Prostate gland (tissue), 2 donors: Measurements from ENCODE around the gene LONP1.

Source experiments
- POLR2A ChIP-seq: fragments of 450-650 bp; IDR thresholded peaks from one replicate; pipeline ENCODE4 v1.6.1; 2016; ENCODE audit warnings: antibody characterized with exemption, mild to moderate bottlenecking
- POLR2AphosphoS5 ChIP-seq: sonication (generic); formaldehyde crosslinking; IDR thresholded peaks from one replicate; pipeline ENCODE4 v1.6.1; 2017; ENCODE audit warnings: antibody characterized with exemption
- TF ChIP-seq, protein P1 (sequence below), 4 experiments: fragments of 200-600 bp in 2 of 4; fragments of 450-650 bp in 2 of 4; sonication (generic) in 2 of 4; IDR thresholded peaks; 1 replicate in 3 of 4; 2 replicates in 1 of 4; pipeline ENCODE4 v1.5.1; 2016 to 2019; ENCODE audit warnings: antibody characterized with exemption in 4 of 4, mild to moderate bottlenecking in 2 of 4, moderate library complexity in 2 of 4

DNA sequence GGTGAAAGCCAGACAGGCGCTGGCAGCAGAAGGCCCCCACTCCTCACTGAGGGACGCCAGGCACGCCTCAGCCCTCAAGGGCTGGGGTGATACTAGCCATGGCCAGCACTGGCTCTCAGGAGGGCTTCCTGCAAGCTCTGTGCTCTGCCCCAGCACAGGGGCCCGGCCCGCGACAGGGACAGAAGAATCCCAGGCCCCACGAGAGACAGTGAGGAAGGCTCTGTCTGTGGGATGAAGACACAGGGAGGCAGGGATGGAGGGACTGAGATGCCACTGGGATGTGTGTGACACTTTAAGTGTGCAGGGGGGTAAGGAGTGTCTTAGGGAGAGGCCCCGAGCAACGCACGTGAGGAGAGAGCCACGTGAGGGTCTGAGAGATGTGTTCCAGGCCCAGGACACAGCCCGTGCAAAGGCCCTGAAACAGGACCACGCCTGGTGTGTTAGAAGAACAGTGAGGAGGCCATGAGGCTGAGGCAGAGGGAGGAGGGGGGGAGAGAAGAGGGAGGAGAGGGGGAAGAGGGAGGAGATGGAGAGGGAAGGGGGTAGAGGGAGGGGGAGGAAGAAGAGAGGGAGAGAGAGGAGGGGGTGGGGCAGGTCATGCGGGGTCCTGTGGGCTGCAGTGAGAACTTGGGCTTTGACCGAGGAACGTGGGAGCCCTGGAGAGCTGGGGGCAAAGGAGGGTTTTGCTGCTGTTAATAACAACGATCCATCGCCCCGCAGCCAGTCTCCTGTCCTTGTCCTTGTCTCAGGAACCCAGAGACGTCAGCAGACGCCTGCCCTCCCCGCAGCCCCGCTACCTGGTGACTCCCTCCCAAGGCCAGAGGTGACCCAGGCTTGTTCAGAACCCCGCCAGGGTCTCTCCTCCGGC lies 22.7 kb downstream of the LONP1 start:
- TF ChIP-seq, protein P1, sequence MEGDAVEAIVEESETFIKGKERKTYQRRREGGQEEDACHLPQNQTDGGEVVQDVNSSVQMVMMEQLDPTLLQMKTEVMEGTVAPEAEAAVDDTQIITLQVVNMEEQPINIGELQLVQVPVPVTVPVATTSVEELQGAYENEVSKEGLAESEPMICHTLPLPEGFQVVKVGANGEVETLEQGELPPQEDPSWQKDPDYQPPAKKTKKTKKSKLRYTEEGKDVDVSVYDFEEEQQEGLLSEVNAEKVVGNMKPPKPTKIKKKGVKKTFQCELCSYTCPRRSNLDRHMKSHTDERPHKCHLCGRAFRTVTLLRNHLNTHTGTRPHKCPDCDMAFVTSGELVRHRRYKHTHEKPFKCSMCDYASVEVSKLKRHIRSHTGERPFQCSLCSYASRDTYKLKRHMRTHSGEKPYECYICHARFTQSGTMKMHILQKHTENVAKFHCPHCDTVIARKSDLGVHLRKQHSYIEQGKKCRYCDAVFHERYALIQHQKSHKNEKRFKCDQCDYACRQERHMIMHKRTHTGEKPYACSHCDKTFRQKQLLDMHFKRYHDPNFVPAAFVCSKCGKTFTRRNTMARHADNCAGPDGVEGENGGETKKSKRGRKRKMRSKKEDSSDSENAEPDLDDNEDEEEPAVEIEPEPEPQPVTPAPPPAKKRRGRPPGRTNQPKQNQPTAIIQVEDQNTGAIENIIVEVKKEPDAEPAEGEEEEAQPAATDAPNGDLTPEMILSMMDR (IDR thresholded peaks at IDR 0.05): no peak
- TF ChIP-seq POLR2A (no peak), POLR2AphosphoS5 (no peak)
